Thymus (tissue), 11 donors: ENCODE results near the gene NXT1. TPM values are rescaled to one million over a fixed set of nuclear protein-coding genes. Genes with fewer than 3 reads are reported as not detected.
A peak's percentile ranks its signal among the peaks of the same experiment; 100 is the strongest.
"Not testable (repeated sequence)": the region's sequence is repeated elsewhere in the genome, so short reads cannot be mapped to it uniquely, and the experiment has no call there.

Experiments
- DNase-seq, 9 donors: peaks; one replicate each; pipeline ENCODE4 v3.0.0-alpha.2; 2013; ENCODE audit warnings: low spot score in 9 of 9, low read depth in 6 of 9, missing footprints in 1 of 9
- H3K27ac ChIP-seq, 2 donors: one replicate each; pipeline ENCODE4 v1.5.1; 2013; ENCODE audit warnings: control low read depth in 1 of 2, low read depth in 1 of 2, low read length in 1 of 2, mild to moderate bottlenecking in 1 of 2, moderate library complexity in 1 of 2
- H3K27me3 ChIP-seq, 2 donors: one replicate each; pipeline ENCODE4 v1.5.1; 2013; ENCODE audit warnings: low read length in 1 of 2; ENCODE audit not compliant: control insufficient read depth in 2 of 2, insufficient read depth in 1 of 2
- H3K36me3 ChIP-seq, 2 donors: one replicate each; pipeline ENCODE4 v1.5.1; 2013; ENCODE audit warnings: low read length in 1 of 2, mild to moderate bottlenecking in 1 of 2, moderate library complexity in 1 of 2; ENCODE audit not compliant: control insufficient read depth in 2 of 2, insufficient read depth in 2 of 2
- H3K4me1 ChIP-seq, 2 donors: one replicate each; pipeline ENCODE4 v1.5.1; 2013; ENCODE audit warnings: low read length in 2 of 2; ENCODE audit not compliant: control insufficient read depth in 2 of 2, insufficient read depth in 2 of 2
- H3K4me3 ChIP-seq, 2 donors: one replicate each; pipeline ENCODE4 v1.5.1; 2013; ENCODE audit warnings: low read length in 2 of 2, control low read depth in 1 of 2, mild to moderate bottlenecking in 1 of 2
- H3K9me3 ChIP-seq, 2 donors: one replicate each; pipeline ENCODE4 v1.5.1; 2013; ENCODE audit warnings: low read length in 1 of 2, mild to moderate bottlenecking in 1 of 2; ENCODE audit not compliant: control insufficient read depth in 2 of 2, insufficient read depth in 1 of 2
- WGBS: extraction: QIAGEN DNeasy Blood & Tissue Kit; methylation state at CpG from one replicate; pipeline ENCODE4 v1.1.7; 2013; 5-methylcytosine and 5-hydroxymethylcytosine counted together
- polyA plus RNA-seq: library from polyadenylated mRNA; stranded (reverse); fragments of 200-250 nt; gene quantifications from one replicate; pipeline ENCODE4 v1.2.3, GENCODE V29; 2013
- total RNA-seq: library from RNA; stranded (reverse); fragments of 120-200 nt; gene quantifications from one replicate; pipeline ENCODE4 v1.2.4, GENCODE V29; 2013
- donor health status: healthy.

Gene NXT1
- total and polyA plus RNA-seq, 2 donors: 22.6 to 33.3 TPM

GRCh38 chr20:23336476-23336875 lies 14.1 kb upstream of the NXT1 start:
- H3K36me3 ChIP-seq: no peaks in the 10 kb centered on the region
- no peak overlapping the region for H3K4me3 ChIP-seq
- WGBS: 98% methylated on average over 5 of the region's 5 CpGs
- H3K4me1 ChIP-seq: no peaks in the 10 kb centered on the region
- no peak for DNase-seq
- no peaks in the 10 kb centered on the region for H3K9me3 ChIP-seq
- H3K27me3 ChIP-seq: no peaks in the 10 kb centered on the region
- no peak overlapping the region for H3K27ac ChIP-seq

- Histone ChIP-seq H3K27me3 (no peaks in the 10 kb centered on the region), H3K4me3 (no peak overlapping the region), H3K9me3 (no peaks in the 10 kb centered on the region), H3K36me3 (no peaks in the 10 kb centered on the region), H3K27ac (no peak overlapping the region), H3K4me1 (no peaks in the 10 kb centered on the region)
- DNase-seq: no peak
Observed at GRCh38 chr20:23337312-23337711, 13.3 kb upstream of the NXT1 start.

GRCh38 chr20:23339986-23340385 lies 10.6 kb upstream of the NXT1 start:
- DNase-seq: no peak
- Histone ChIP-seq H3K4me1 (no peaks in the 10 kb centered on the region), H3K4me3 (no peak overlapping the region), H3K27ac (no peak overlapping the region), H3K9me3 (no peaks in the 10 kb centered on the region), H3K36me3 (no peaks in the 10 kb centered on the region), H3K27me3 (no peaks in the 10 kb centered on the region)
- 89% methylated on average over 13 of the region's 13 CpGs for WGBS

GRCh38 chr20:23340524-23340923 lies 10.1 kb upstream of the NXT1 start:
- no peak overlapping the region for H3K27ac ChIP-seq
- whole genome bisulfite sequencing: 61% methylated on average over 9 of the region's 9 CpGs

GRCh38 chr20:23341073-23341472 lies 9.5 kb upstream of the NXT1 start:
- no peaks in the 10 kb centered on the region for H3K36me3 ChIP-seq
- DNase-seq: no peak
- 92% methylated on average over 2 of the region's 2 CpGs for WGBS
- no peaks in the 10 kb centered on the region for H3K4me1 ChIP-seq
- no peaks in the 10 kb centered on the region for H3K9me3 ChIP-seq
- H3K4me3 ChIP-seq: no peak overlapping the region
- H3K27me3 ChIP-seq: no peaks in the 10 kb centered on the region
- no peak overlapping the region for H3K27ac ChIP-seq

More at GRCh38 chr20:23340524-23340923, 10.1 kb upstream of the NXT1 start:
- no peak overlapping the region for H3K4me3 ChIP-seq
- no peaks in the 10 kb centered on the region for H3K36me3 ChIP-seq
- DNase-seq: peak in 4 of 9 donors; percentile 27 to 67 (median 53)
- H3K27me3 ChIP-seq: no peaks in the 10 kb centered on the region
- H3K9me3 ChIP-seq: no peaks in the 10 kb centered on the region
- no peaks in the 10 kb centered on the region for H3K4me1 ChIP-seq

- Histone ChIP-seq H3K27ac (no peak overlapping the region), H3K4me3 (no peak overlapping the region), H3K36me3 (no peaks in the 10 kb centered on the region), H3K27me3 (no peaks in the 10 kb centered on the region), H3K4me1 (no peaks in the 10 kb centered on the region), H3K9me3 (no peaks in the 10 kb centered on the region)
- 100% methylated on average over 1 of the region's 1 CpG for WGBS
- DNase-seq: no peak
Observed at GRCh38 chr20:23343590-23343989, 7.0 kb upstream of the NXT1 start.

GRCh38 chr20:23344336-23344735 lies 6.3 kb upstream of the NXT1 start:
- WGBS: 61% methylated on average over 5 of the region's 5 CpGs

GRCh38 chr20:23346002-23346401 lies 4.6 kb upstream of the NXT1 start:
- H3K9me3 ChIP-seq: peaks cover 0 to 1% of the 10 kb centered on the region in 2 donors
- H3K4me3 ChIP-seq: no peak overlapping the region
- peaks cover 4 to 9% of the 10 kb centered on the region in 2 donors for H3K4me1 ChIP-seq
- no peaks in the 10 kb centered on the region for H3K27me3 ChIP-seq
- 96% methylated on average over 4 of the region's 4 CpGs for WGBS
- no peak for DNase-seq
- H3K27ac ChIP-seq: no peak overlapping the region
- H3K36me3 ChIP-seq: no peaks in the 10 kb centered on the region

More at GRCh38 chr20:23344336-23344735, 6.3 kb upstream of the NXT1 start:
- Histone ChIP-seq H3K4me1 (peaks cover 3 to 5% of the 10 kb centered on the region in 2 donors), H3K27me3 (no peaks in the 10 kb centered on the region), H3K4me3 (no peak overlapping the region), H3K27ac (no peak overlapping the region), H3K36me3 (no peaks in the 10 kb centered on the region), H3K9me3 (no peaks in the 10 kb centered on the region)
- DNase-seq: no peak

- peaks cover 11 to 20% of the 10 kb centered on the region in 2 donors for H3K4me1 ChIP-seq
- no peak overlapping the region for H3K27ac ChIP-seq
- no peak for DNase-seq
- peaks cover 0 to 1% of the 10 kb centered on the region in 2 donors for H3K9me3 ChIP-seq
- H3K27me3 ChIP-seq: no peaks in the 10 kb centered on the region
- no peaks in the 10 kb centered on the region for H3K36me3 ChIP-seq
- no peak overlapping the region for H3K4me3 ChIP-seq
- 98% methylated on average over 6 of the region's 6 CpGs for WGBS
Observed at GRCh38 chr20:23347791-23348190, 2.8 kb upstream of the NXT1 start.

GRCh38 chr20:23348510-23348909 lies 2.1 kb upstream of the NXT1 start:
- H3K9me3 ChIP-seq, H3K4me3 ChIP-seq, H3K27ac ChIP-seq, H3K27me3 ChIP-seq, DNase-seq, H3K36me3 ChIP-seq: not testable (repeated sequence)
- 98% methylated on average over 6 of the region's 6 CpGs for WGBS
- H3K4me1 ChIP-seq: peaks cover 11 to 20% of the 10 kb centered on the region in 2 donors
